HG03521 (cell line): ENCODE measurements around the gene LCORL.
"Not testable (repeated sequence)": the region's sequence is repeated elsewhere in the genome, so short reads cannot be mapped to it uniquely, and the experiment has no call there.

ENCODE experiments used
- ATAC-seq: cut with Tn5 transposase; IDR thresholded peaks from one replicate; pipeline ENCODE4 v1.9.1; 2021; ENCODE audit warnings: mild to moderate bottlenecking, moderate library complexity; ENCODE audit not compliant: unreplicated experiment

The LCORL gene

DNA sequence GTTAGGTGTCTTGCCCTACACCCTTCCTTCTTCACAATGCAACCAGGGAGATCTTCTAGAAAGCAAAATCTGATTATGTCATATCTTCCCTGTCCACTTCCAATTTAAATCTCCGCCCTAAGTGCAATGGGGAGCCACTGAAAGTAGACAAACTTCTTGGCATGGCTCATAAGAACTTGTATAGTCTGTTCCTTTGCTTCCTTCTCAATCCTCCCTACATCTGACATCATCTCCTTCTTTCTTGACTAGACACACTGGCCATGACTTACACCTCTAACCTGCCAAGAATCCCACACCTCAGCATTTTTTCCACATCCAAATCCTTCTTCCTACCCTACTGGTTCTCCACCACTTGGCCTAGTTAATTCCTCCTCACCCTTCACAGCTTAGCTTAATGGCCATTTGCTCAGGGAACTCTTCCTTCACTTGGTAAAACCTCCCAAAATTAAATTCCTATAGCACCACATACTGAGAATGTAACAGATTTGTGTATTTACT lies 155.6 kb downstream of the LCORL start:
- ATAC-seq = no peak

DNA sequence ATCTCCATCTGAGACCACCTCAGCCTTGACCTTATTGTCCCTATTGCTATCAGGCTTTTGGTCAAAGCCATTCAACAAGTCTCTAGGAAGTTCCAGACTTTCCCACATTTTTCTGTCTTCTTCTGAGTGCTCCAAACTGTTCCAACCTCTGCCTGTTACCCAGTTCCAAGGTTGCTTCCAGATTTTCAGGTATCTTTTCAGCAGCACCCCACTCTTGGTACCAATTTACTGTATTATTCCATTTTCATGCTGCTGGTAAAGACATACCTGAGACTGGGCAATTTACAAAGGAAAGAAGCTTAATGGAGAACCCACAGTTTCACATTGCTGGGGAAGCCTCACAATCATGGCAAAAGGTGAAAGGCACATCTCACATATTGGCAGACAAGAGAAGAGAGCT lies 159.6 kb downstream of the LCORL start:
- not testable (repeated sequence) for ATAC-seq

DNA sequence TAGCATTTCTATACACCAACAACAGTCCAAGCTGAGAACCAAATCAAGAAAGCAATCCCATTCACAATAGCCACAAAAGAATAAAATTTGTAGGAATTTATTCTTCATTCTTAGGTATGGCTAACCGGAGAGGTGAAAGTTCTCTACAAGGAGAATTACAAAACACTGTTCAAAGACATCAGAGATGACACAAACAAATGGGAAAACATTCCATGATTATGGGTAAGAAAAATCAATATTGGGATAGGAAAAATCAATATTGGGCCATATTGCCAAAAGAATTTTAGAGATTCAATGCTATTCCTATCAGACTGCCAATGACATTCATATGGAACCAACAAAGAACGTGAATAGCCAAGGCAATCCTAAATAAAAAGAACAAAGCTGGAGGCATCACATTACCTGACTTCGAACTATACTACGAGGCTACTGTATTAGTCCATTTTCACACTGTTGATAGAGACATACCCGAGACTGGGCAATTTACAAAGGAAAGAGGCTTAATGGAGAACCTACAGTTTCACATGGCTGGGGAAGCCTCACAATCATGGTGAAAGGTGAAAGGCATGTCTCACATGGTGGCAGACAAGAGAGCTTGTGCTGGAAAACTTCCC lies 161.7 kb downstream of the LCORL start:
- no peak for ATAC-seq

DNA sequence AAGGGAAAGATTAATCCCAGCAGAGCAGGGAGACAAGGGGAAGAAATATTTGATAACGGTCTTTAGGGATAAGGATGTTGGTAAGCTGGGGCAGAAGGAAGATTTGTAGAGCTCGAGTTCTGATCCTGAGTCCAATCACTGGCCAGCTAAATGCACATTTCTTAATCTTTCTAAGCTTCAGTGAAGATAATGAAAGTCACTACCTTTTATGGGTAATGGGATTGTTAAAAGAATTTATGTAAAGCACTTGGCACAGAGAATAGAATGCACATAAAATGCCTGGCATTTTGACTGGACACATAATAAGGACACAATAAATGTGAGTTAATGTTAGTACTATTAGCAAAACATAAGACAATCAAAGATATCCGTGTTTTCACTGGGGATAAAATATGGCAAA lies 167.5 kb downstream of the LCORL start:
- ATAC-seq = no peak

DNA sequence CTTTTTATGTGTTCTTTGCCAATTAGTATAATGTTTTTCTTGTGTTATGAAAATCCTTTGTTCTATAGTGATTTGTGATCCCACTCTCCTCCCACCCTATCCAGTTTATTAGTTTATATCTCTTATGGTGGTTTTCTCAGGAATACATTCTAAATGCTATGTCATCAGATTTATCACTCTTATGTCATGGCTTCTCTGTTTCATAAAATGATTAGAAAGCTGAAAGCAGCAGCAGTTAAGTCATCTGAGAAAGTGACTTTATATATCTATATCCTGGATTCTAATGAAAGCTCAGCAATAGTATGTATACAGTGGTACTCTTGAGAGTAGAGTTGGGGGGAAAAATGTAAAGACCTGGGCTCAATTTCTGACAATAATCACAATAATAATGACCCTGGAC lies 169.6 kb downstream of the LCORL start:
- ATAC-seq = no peak

DNA sequence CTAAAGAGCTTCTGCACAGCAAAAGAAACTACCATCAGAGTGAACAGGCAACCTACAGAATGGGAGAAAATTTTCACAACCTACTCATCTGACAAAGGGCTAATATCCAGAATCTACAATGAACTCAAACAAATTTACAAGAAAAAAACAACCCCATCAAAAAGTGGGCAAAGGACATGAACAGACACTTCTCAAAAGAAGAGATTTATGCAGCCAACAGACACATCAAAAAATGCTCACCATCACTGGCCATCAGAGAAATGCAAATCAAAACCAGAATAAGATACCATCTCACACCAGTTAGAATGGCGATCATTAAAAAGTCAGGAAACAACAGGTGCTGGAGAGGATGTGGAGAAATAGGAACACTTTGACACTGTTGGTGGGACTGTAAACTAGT lies 171.3 kb downstream of the LCORL start:
- ATAC-seq = not testable (repeated sequence)

DNA sequence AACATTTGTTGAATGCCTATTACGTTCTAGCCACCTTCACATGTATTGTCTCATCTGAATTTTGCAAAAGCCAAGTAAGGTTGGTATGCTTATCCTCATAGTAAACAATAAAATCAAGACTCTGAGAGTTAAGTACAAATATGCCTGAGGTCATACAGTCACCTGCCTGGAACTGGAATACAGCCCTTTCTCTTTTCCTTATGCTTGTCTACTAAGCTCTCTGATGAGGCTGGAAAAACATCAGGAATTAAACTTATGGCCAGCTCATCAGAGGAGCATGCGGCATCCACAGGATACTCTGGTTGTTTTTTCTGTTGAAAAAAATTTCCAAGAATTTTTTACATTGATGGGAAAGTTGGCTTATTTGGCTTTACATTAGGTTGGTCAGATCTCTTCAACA lies 175.3 kb downstream of the LCORL start:
- no peak for ATAC-seq

DNA sequence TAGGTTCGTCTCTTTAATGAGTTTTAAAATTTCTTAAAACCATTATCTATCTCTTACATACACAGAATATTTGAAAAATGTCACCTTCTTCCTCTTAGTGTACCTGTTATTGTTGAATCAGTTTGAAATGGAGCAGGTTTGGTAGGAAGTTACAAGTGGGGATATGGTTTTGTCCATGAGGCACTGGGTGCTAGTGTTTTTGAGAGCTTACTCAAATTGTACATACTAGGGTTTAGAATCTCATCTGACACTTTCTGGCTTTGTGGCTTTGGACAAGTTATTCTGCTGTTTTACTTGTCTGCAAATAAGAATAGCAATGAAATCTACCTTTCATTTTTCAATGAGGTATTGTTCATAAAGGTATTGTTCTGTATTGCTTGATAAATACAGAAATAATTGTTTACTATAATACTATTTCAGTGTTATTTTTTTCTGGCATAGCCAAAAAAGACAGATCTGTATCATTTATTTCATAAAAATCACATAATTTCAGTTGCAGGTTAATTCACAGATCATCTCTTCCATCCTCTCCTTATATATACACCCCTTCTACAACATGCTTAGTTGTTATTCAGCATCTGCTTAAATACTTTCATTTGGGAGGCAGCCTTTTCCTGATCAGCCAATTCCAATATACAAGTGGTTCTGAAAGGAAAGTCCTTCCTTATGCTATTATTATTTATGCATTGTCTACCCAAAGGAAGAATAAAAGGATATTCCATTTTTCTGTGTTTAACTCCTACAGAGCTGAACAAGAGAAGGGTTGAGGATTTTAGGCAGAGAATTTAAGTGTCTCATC lies 197.5 kb downstream of the LCORL start:
- ATAC-seq = no peak

DNA sequence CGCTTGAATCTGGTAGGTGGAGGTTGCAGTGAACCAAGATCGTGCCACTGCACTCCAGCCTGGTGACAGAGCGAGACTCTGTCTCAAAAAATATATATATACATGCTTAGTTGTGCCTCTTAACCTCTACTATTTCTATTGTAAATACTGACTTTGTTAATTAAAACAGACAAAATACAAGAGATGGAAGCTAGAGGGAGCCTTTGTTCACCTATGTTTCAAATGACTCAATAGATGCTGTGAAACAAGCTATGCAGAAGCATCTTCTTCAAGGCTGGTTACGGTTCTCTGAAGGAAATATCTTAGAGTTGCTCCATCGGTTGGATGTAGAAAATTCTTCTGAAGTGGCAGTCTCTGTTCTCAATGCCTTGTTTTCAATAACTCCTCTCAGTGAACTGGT lies 204.5 kb downstream of the LCORL start:
- ATAC-seq = peak; percentile 73

DNA sequence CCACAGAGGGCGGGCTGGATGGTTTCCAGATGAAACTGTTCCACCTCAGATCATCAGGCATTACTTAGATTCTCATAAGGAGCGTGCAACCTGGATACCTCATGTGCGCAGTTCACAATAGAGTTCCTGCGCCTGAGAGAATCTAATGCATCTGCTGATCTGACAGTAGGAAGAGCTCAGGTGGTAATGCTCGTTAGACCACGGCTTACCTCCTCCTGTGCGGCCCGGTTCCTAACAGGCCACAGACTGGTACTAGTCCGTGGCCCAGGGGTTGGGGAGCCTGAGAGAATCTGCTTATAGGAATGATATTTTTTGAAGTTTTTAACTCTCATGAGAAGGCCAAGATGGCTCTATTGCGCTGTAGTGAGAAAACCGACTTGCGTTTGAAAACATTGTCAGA lies 205.4 kb downstream of the LCORL start:
- no peak for ATAC-seq

DNA sequence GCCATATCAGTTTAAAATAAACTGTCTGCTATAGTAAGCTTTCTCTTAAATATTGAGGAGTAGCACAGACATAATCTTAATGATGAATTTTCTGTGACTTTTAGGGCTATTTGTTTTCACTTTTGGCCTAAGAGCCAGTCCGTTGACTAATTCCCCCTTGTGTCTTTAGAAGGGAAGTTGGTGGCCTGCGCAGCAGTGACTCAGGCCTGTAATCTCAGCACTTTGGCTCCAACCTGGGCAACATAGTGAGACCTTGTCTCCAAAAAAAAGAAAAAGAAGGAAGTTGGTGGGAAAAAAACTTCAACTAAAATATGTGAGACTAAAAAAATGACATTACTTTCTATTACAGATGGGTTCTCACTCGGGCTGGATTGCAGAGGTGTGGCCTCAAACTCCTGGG lies 207.4 kb downstream of the LCORL start:
- ATAC-seq = no peak

DNA sequence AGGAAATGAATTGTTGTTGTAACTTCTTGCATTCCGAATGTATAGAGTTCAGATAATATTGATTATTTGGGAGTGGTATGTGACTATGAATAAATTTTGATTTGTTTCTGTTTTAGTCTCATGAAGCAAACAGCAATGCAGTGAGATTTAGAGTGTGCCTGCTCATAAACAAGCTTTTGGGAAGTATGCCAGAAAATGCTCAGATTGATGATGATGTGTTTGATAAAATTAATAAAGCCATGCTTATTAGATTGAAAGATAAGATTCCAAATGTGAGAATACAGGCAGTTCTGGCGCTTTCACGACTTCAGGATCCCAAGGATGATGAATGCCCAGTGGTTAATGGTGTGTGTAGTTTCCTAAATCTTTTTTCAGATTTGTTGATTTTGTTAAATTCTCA lies 208.8 kb downstream of the LCORL start:
- no peak for ATAC-seq

DNA sequence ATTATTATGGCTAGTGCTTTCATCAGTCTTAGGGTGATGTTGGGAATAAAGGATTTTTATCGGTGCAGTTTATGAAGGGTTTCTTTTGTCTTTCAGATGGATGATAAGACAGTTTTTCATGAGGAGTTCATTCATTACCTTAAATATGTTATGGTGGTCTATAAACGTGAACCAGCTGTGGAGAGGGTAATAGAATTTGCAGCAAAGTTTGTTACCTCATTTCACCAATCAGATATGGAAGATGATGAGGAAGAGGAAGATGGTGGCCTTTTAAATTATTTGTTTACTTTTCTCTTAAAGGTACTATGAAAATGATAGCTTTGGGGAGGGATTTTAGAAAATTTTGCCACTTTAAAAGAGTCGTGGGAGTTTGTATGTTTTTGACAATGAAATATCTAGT lies 209.4 kb downstream of the LCORL start:
- no peak for ATAC-seq

DNA sequence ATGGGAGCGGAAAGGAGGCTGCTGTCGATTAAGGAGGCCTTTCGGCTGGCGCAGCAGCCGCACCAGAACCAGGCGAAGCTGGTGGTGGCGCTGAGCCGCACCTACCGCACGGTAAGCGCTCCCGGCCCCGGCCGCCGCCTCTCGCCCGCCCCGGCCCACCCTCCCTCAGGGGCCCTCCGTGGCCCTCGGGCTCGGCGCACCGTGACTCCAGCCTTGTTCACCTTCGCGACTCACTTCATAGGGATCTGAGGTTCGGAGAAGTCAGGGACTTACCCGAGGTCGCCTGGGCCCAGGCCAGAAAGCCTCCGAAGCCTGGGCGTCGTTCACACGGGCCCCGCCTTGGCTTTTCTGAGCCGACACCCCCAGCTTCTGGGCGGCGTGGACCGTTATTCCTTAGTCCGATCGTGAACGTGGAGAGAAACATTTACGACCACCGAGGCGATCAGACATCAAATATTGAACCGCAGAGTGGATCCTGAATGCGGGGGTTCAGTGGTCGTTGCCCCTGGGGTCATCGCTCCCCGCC lies 210.4 kb downstream of the LCORL start:
- ATAC-seq = peak; percentile 18

DNA sequence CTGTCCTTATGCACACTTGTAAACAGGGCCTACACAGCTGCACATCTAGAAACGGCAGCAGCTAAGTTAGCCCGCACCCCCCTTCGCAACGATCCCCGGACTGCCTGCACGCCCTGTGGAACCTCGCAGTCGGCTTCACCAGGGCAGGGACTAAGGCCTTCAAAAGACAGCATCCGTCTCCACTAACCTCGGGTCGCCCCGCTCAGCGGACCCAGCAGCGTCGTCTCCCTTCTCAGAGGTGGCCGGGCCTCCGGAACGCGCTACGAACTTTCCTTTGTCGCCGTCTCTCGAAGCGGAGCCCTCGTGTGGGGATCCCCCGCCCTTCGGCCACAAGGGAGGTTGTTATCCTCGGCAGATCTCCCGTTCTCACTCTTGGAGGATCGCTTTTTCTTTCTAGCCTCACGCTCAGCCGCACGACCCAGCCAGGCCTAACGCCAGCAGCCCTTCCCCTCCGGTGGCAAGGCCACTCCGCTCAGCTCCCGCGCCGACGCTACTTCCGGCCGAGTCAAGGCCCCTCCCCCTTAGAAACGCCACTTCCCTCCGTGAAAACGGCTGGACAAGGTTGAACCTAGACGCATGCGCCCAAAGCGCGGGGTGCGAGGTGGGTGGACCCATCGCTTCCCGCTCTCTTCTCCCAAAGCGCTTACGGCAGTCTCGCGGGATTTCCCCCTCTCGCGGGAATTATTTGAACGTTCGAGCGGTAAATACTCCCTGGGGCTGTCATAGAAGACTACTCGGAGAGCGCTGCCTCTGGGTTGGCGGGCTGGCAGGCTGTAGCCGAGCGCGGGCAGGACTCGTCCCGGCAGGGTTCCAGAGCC lies 211.1 kb downstream of the LCORL start, which contains the start of the genes DCAF16 and NCAPG:
TSS of gene DCAF16 (minus strand) at position 498 of the 818 bp plus-strand sequence. CDS start 6,616 bp downstream, outside the sequence.
TSS of gene NCAPG (plus strand) at position 720 of the 818 bp plus-strand sequence. CDS start 99 bp downstream, outside the sequence.
- peak; percentile 89 for ATAC-seq

DNA sequence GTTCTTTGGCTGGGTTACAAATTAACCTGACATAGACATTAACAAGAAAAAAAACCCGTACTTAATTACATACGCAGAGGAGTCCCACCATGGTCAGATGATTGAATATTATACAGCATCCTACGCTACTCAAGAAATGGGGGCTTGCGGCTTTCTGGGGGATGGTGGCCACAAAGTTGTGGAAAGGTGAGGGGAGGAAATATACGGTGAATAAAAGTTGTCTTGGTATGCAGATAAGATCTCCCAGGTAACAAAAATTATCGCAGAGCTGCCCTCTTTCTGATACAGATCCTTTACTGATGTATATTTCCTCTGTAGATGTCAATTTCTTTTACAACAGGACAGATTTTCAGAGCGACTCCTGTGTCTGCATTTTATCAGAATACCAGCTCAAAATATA lies 211.9 kb downstream of the LCORL start:
- no peak for ATAC-seq

DNA sequence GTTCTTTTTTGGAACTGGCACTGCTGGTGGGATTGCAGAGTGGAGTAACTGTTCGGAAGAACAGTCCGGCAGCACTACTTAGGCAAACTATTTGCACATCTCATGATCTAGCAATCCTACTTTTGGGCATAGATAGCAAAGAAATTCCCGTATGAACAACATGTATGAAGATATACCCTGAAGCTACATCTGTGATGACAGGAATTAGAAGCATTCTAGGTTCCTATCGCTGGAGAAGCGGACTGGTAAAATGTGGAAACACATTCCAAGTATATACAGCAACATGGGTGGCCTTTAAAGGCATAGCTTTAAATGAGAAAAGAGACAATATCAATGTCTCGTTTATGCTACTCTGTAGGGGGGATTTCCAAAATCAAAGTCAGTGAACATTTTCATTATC lies 214.1 kb downstream of the LCORL start:
- no peak for ATAC-seq

DNA sequence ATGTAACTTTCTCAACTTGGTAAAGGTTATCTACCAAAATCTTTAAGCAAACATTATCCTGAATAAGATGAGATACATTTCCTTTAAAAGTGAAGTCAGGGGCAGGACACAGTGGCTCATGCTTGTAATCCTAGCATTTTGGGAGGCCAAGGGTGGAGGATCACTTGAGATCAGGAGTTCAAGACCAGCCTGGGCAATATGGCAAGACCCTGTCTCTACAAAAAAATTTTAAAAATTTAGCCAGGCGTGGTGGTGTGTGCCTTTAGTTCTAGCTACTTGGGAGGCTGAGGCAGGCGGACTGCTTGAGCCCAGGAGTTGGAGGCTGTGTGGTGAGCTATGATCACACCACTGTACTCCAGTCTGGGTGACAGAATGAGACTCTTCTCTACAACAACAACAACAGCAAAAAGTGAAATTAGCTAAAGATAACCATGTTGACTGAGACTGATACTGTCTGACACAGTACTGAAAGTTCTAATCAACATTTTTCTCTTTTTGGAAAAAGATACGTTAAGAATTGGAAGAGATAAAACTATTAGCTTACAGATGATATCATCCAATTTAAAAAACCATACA lies 215.9 kb downstream of the LCORL start:
- no peak for ATAC-seq

DNA sequence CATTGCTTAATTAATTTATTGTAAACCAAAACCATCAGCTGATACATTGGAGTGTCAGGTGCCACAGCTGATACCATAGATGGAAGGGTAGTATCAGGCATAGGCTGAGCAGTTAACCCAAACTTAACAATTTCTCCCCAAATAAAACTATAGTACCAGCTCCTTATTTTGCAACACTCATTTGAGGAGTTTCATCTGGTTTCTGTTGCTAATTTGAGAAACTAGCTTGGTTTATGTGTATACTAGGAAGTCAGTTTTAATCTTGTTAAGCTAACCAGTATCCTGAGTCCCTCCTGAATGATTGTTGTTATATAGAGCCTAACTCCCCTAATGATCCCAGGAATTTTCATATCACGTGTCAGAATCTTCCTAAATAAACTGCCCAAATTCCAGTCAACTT lies 223.7 kb downstream of the LCORL start:
- no peak for ATAC-seq

DNA sequence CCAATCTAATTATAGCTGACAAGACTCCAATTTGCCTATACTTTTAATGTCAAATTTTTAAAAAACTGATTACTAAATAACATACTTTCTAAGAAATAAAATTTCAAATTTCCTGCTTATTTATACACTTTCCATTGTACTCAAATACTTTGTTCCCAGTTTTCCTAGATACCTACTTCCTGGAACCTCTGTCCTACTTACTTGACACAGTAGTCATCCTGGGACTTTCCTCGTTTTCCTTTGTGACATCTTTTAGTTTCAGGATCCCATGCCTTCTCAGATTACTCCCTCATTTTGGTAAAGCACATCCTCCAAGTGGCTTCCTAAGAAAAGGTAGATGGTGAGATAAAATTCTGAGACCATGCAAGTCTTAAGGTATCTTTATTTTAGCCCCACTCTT lies 226.8 kb downstream of the LCORL start:
- ATAC-seq = no peak
